WTC11 (cell line): ENCODE data around the gene C4BPB. TPM values are rescaled to one million over a fixed set of nuclear protein-coding genes. Genes with fewer than 3 reads are reported as not detected.

Source experiments
- ATAC-seq: fragments of 200-7000 bp; cut with Tn5 transposase; 2 replicates; pipeline ENCODE4 v1.10.0; 2021; ENCODE audit warnings: mild to moderate bottlenecking, moderate library complexity
- CTCF ChIA-PET: fragments of 300-600 bp; sonication (Branson Sonifier 250); formaldehyde crosslinking; loops from one replicate; lab custom pipeline; 2021; ENCODE audit warnings: antibody characterized with exemption; lab: Charles Lee
- POLR2A ChIA-PET: fragments of 350-600 bp; sonication (Branson Sonifier 250); formaldehyde crosslinking; loops from one replicate; lab custom pipeline; 2021; ENCODE audit warnings: antibody characterized with exemption; lab: Charles Lee
- DNase-seq: peaks from one replicate; pipeline ENCODE4 v3.0.0; 2021; ENCODE audit warnings: low spot score
- H3K27ac Mint-ChIP-seq: 2 replicates; pipeline ENCODE4 v1.8.0; 2021; ENCODE audit warnings: mixed read lengths
- H3K27me3 Mint-ChIP-seq: 2 replicates; pipeline ENCODE4 v1.8.0; 2021; ENCODE audit warnings: low read depth, mild to moderate bottlenecking, moderate library complexity, mixed read lengths
- H3K36me3 Mint-ChIP-seq: 2 replicates; pipeline ENCODE4 v1.8.0; 2021; ENCODE audit warnings: mixed read lengths
- H3K4me1 Mint-ChIP-seq: 2 replicates; pipeline ENCODE4 v1.8.0; 2022; ENCODE audit warnings: mixed read lengths
- H3K4me3 Mint-ChIP-seq: 2 replicates; pipeline ENCODE4 v1.8.0; 2021; ENCODE audit warnings: mild to moderate bottlenecking, moderate library complexity, mixed read lengths
- H3K9me3 Mint-ChIP-seq: 2 replicates; pipeline ENCODE4 v1.8.0; 2021; ENCODE audit warnings: mixed read lengths
- AR ChIP-seq: fragments of 250-450 bp; sonication (Bioruptor Pico); IDR thresholded peaks from 2 replicates; pipeline ENCODE4 v1.9.0; 2021; ENCODE audit warnings: mild to moderate bottlenecking
- ATF1 ChIP-seq: sonication (generic); formaldehyde crosslinking; IDR thresholded peaks from 2 replicates; pipeline ENCODE4 v1.8.1; 2023; ENCODE audit warnings: mild to moderate bottlenecking, moderate library complexity, missing genetic modification reagents
- ATF6 ChIP-seq: sonication (generic); formaldehyde crosslinking; IDR thresholded peaks from 2 replicates; pipeline ENCODE4 v1.8.1; 2023; ENCODE audit warnings: mild to moderate bottlenecking, missing genetic modification reagents
- CTCF ChIP-seq: fragments of 200-600 bp; IDR thresholded peaks from 2 replicates; pipeline ENCODE4 v1.8.0; 2022; ENCODE audit warnings: antibody characterized with exemption
- EMX1 ChIP-seq: fragments of 250-450 bp; sonication (Bioruptor Pico); IDR thresholded peaks from 2 replicates; pipeline ENCODE4 v1.8.0; 2021; ENCODE audit warnings: mild to moderate bottlenecking
- ETV6 ChIP-seq: sonication (generic); formaldehyde crosslinking; IDR thresholded peaks from 2 replicates; pipeline ENCODE4 v1.8.1; 2022; ENCODE audit warnings: mild to moderate bottlenecking, missing genetic modification reagents
- FOXK1 ChIP-seq: sonication (generic); formaldehyde crosslinking; IDR thresholded peaks from 2 replicates; pipeline ENCODE4 v1.8.0; 2022; ENCODE audit warnings: mild to moderate bottlenecking, moderate library complexity, missing genetic modification reagents
- GRHL2 ChIP-seq: fragments of 250-450 bp; sonication (Bioruptor Pico); IDR thresholded peaks from 2 replicates; pipeline ENCODE4 v1.8.0; 2022; ENCODE audit warnings: mild to moderate bottlenecking, moderate library complexity; ENCODE audit not compliant: insufficient replicate concordance, severe bottlenecking
- HMGXB4 ChIP-seq: sonication (generic); formaldehyde crosslinking; IDR thresholded peaks from 2 replicates; pipeline ENCODE4 v1.8.1; 2023; ENCODE audit warnings: mild to moderate bottlenecking, moderate library complexity, missing genetic modification reagents
- JAZF1 ChIP-seq: fragments of 250-450 bp; sonication (Bioruptor Pico); IDR thresholded peaks from 2 replicates; pipeline ENCODE4 v1.9.0; 2021; ENCODE audit warnings: moderate library complexity, mild to moderate bottlenecking, inconsistent platforms
- MXD4 ChIP-seq: fragments of 250-450 bp; sonication (Bioruptor Pico); IDR thresholded peaks from 2 replicates; pipeline ENCODE4 v1.8.0; 2021; ENCODE audit warnings: mild to moderate bottlenecking, moderate library complexity, borderline replicate concordance
- OVOL2 ChIP-seq: fragments of 250-450 bp; sonication (Bioruptor Pico); IDR thresholded peaks from 2 replicates; pipeline ENCODE4 v1.9.0; 2021; ENCODE audit warnings: mild to moderate bottlenecking, borderline replicate concordance
- PRRX2 ChIP-seq: fragments of 250-450 bp; sonication (Bioruptor Pico); IDR thresholded peaks from 2 replicates; pipeline ENCODE4 v1.8.0; 2021; ENCODE audit warnings: mild to moderate bottlenecking
- RORB ChIP-seq: fragments of 250-450 bp; sonication (Bioruptor Pico); IDR thresholded peaks from 2 replicates; pipeline ENCODE4 v1.9.0; 2021; ENCODE audit warnings: mild to moderate bottlenecking
- TEAD1 ChIP-seq: sonication (generic); formaldehyde crosslinking; IDR thresholded peaks from 2 replicates; pipeline ENCODE4 v1.8.0; 2022; ENCODE audit warnings: mild to moderate bottlenecking, missing genetic modification reagents
- TEAD4 ChIP-seq: sonication (generic); formaldehyde crosslinking; IDR thresholded peaks from 2 replicates; pipeline ENCODE4 v1.8.0; 2022; ENCODE audit warnings: mild to moderate bottlenecking, missing genetic modification reagents
- total RNA-seq: library from RNA; stranded (reverse); gene quantifications from 3 replicates; pipeline ENCODE4 v1.2.3, GENCODE V29; 2021
- TF ChIP-seq, protein P1 (sequence below): sonication (generic); formaldehyde crosslinking; IDR thresholded peaks from 2 replicates; pipeline ENCODE4 v1.8.0; 2023; ENCODE audit warnings: missing genetic modification reagents, mild to moderate bottlenecking, borderline replicate concordance
- TF ChIP-seq, protein P2 (sequence below): fragments of 250-450 bp; sonication (Bioruptor Pico); conservative IDR thresholded peaks from 2 replicates; pipeline ENCODE4 v1.9.0; 2021; ENCODE audit warnings: mild to moderate bottlenecking
- TF ChIP-seq, protein P3 (sequence below): sonication (generic); formaldehyde crosslinking; IDR thresholded peaks from 2 replicates; pipeline ENCODE4 v1.8.1; 2023; ENCODE audit warnings: mild to moderate bottlenecking, missing genetic modification reagents

C4BPB gene
- total RNA-seq, 1 experiment from 2014 or later: 0.26 TPM

DNA sequence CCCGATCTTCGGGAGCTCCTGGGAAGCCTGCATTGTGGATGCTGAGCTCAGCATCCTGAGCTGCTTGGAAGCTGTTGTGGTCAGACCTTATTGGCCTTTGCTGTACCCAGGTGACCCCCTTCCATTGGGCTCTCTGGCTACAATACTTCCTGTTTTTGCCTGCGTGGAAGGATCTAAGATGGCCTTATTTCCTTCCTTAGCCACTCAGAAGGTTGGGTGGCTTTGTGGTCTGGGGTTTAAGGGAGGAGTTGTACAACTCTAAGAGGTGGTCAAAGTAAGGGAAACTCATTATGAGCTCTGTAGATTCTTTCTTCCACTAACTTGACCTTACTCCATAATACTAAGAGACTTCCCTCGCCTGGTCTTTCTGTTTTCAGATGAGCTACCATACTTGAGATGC lies 17.8 kb upstream of the C4BPB start:
- no peaks in the 10 kb centered on the region for H3K27me3 Mint-ChIP-seq
- ChIA-PET CTCF (no interaction called here), POLR2A (interaction anchor here (0.5 kb wide), 1 partner anchor 30 kb away, joined by 3 read pairs; no protein-coding TSS in a partner anchor)
- no peak for ATAC-seq
- no peaks in the 10 kb centered on the region for H3K4me1 Mint-ChIP-seq
- no peak overlapping the region for H3K27ac Mint-ChIP-seq
- no peaks in the 10 kb centered on the region for H3K9me3 Mint-ChIP-seq
- DNase-seq: no peak
- no peak overlapping the region for H3K4me3 Mint-ChIP-seq
- H3K36me3 Mint-ChIP-seq: peaks cover 44% of the 10 kb centered on the region
- TF ChIP-seq RORB (CRISPR knock-in tag) (no peak), TEAD4 (CRISPR knock-in tag) (no peak), GRHL2 (no peak), ETV6 (CRISPR knock-in tag) (no peak), HMGXB4 (CRISPR knock-in tag) (no peak), FOXK1 (no peak), JAZF1 (CRISPR knock-in tag) (no peak), OVOL2 (CRISPR knock-in tag) (no peak), PRRX2 (CRISPR knock-in tag) (no peak), EMX1 (CRISPR knock-in tag) (no peak), CTCF (no peak), AR (CRISPR knock-in tag) (no peak), ATF6 (no peak), MXD4 (CRISPR knock-in tag) (no peak), TEAD1 (CRISPR knock-in tag) (no peak), ATF1 (CRISPR knock-in tag) (no peak)
- TF ChIP-seq, protein P1, sequence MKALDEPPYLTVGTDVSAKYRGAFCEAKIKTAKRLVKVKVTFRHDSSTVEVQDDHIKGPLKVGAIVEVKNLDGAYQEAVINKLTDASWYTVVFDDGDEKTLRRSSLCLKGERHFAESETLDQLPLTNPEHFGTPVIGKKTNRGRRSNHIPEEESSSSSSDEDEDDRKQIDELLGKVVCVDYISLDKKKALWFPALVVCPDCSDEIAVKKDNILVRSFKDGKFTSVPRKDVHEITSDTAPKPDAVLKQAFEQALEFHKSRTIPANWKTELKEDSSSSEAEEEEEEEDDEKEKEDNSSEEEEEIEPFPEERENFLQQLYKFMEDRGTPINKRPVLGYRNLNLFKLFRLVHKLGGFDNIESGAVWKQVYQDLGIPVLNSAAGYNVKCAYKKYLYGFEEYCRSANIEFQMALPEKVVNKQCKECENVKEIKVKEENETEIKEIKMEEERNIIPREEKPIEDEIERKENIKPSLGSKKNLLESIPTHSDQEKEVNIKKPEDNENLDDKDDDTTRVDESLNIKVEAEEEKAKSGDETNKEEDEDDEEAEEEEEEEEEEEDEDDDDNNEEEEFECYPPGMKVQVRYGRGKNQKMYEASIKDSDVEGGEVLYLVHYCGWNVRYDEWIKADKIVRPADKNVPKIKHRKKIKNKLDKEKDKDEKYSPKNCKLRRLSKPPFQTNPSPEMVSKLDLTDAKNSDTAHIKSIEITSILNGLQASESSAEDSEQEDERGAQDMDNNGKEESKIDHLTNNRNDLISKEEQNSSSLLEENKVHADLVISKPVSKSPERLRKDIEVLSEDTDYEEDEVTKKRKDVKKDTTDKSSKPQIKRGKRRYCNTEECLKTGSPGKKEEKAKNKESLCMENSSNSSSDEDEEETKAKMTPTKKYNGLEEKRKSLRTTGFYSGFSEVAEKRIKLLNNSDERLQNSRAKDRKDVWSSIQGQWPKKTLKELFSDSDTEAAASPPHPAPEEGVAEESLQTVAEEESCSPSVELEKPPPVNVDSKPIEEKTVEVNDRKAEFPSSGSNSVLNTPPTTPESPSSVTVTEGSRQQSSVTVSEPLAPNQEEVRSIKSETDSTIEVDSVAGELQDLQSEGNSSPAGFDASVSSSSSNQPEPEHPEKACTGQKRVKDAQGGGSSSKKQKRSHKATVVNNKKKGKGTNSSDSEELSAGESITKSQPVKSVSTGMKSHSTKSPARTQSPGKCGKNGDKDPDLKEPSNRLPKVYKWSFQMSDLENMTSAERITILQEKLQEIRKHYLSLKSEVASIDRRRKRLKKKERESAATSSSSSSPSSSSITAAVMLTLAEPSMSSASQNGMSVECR (CRISPR knock-in tag): no peak
- TF ChIP-seq, protein P2, sequence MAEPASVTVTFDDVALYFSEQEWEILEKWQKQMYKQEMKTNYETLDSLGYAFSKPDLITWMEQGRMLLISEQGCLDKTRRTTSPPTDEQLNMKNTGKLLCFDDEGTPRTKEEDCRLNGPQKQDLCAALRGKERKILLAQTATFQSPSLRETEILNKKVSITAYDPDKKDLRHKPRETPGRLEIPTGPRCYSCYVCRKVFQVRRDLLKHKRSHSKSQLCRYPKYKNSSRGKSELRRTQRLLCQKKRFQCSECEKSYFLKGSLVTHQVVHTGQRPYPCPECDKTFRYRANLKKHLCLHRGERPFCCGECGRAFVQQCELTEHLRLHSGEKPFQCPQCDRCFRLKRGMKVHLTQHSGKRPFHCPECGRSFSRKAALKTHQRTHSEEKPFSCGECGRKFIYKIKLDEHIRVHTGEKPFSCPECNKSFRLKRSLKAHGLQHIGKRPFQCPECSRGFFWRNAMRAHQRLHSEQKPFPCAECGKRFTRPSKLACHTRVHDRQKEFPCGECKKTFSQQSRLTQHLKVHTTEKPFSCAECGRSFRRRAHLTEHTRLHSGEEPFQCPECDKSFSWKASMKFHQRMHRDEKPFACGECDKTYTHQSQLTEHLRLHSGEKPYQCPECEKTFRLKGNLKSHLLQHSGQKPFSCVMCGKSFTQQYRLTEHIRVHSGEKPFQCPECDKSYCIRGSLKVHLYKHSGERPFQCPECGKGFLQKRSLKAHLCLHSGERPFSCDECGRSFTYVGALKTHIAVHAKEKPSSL (CRISPR knock-in tag): no peak
- TF ChIP-seq, protein P3, sequence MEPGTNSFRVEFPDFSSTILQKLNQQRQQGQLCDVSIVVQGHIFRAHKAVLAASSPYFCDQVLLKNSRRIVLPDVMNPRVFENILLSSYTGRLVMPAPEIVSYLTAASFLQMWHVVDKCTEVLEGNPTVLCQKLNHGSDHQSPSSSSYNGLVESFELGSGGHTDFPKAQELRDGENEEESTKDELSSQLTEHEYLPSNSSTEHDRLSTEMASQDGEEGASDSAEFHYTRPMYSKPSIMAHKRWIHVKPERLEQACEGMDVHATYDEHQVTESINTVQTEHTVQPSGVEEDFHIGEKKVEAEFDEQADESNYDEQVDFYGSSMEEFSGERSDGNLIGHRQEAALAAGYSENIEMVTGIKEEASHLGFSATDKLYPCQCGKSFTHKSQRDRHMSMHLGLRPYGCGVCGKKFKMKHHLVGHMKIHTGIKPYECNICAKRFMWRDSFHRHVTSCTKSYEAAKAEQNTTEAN (CRISPR knock-in tag): no peak
